Stromal cell of bone marrow (primary cell): ENCODE data around the gene DTNA.
A peak's percentile ranks its signal among the peaks of the same experiment; 100 is the strongest.
"Not testable (repeated sequence)": the region's sequence is repeated elsewhere in the genome, so short reads cannot be mapped to it uniquely, and the experiment has no call there.

Experiments used
- DNase-seq: peaks from one replicate; pipeline ENCODE4 v3.0.0-alpha.2; 2012; ENCODE audit warnings: low read depth

DTNA gene

DNA sequence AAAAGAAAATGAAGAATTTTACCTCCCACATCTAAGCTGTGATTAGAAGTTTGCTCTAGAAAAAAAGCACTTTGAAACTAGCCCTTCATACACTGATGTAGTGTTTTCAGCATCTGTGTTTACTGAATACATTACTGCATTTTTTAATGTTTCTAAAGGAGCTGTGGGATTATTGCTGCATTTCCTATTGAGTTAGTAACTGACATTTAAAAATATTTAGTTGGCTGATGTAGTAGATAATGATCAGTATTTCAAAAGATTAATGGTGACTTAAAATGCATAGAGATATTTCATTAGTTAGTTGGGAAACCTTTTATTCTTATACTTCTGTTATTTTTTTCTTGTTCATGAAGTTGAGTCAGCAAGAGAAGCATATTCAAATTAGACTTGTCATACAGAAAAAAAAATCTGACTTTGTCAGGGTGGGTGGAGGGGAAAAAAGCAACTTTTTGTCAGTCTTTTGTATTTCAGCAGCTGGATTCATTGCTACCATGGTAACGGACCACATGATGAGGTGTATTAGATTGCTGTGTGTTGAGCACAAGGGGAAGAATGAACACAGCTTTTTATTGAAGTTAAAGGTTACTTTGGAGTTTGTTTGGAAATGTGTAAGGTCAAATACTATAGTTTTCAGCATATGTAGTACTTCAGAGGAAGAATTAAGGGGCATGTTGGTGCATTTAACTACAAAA lies at the start of gene DTNA:
Gene DTNA (plus strand): TSS at position 549 of the 692 bp plus-strand sequence. CDS start 45,679 bp downstream, outside the sequence.
- peak; percentile 96 for DNase-seq

DNA sequence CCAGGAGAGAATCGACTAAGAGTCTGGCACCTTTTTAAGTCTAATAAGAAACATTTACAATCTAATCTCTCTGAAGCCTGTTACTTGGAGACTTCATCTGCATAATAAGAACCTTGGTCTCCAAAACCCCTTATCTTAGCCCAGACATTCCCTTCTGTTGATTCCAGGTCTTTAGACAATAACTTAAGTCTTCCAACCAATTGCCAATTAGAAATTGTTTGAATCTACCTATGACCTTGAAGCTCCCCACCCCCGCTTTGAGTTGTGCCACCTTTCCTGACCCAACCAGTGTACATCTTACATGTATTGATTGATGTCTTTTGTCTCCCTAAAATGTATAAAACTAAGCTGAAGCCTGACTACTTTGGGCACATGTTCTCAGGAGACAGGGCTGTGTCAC lies 49.5 kb upstream of the DTNA start:
- DNase-seq: no peak

DNA sequence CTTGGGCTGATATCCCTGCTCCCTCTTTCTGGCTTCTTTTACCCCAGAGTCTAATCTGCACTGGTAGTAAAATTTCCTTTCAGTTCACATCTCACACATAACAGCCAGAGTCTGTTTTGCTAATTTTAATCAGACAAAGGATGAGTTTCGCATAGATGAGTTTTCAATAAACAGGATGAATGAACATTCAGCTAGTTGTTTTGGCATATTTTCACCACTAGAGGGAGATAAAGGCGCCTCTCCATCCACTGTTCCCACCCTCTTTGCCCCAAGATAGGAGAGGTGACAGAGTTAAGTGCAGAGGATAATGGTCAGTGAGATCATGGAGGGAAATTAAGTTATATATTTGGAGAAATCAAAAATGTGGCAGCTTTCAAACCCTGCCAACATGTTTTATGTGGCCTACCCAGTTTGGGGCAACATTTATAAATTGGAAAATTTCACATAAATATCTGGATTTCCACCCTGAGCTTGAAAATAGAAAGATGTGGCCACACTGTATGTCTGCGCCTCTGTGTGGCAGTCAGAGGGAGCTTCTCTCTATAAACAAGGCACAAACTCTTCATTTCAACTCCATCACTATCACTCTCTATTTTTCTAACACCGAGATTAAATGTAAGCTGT lies 48.5 kb upstream of the DTNA start:
- DNase-seq: peak; percentile 30

DNA sequence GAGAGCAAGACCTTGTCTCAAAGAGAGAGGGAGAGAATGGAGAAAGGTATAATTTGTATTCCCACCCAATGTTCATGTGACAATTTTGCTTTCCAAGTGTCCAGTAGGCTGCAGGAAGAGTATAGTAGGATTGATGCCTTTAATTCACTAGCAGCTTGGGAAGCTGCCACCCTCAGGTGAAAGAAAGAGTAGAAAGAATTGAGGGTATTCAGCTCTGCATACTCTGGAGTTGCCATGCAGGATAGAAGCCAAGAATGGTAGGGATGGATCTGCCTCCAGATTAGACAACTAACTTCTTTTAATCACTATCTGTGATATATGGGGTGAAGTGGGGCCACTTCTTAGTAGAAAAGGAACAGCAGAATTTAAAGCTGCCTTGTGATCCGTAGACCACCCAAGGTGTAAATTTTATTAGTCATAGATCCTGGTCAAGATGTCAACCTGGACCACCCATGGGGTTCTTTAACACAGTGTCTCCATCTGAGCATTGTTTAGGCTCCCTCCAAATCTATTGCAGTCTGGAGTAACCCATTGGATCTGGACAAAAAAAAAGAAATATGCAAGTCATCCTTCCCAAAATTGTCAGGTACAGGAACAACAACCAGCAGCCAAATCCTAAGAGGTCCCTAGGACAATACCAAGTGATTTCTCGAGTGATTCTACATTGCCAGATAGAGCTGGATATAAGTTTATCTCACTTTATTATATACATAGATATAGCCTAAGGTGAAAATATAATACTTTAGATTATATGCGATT lies 33.1 kb upstream of the DTNA start:
- DNase-seq: no peak

DNA sequence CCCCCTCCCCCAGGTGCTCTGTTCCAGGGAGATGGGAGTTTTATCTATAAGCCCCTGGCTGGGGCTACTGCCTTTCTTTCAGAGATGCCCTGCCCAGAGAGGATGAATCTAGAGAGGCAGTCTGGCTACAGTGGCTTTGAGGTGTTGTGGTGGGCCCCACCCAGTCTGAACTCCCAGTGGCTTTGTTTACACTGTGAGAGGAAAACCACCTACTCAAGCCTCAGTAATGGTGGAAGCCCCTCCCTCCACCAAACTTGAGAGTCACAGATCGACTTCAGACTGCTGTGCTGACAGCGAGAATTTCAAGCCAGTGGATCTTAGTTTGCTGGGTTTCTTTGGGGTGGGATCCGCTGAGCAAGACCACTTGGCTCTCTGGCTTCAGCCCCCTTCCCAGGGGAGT lies 20.3 kb upstream of the DTNA start:
- DNase-seq: not testable (repeated sequence)

- DNase-seq: no peak
Measured at GRCh38 chr18:34691614-34692013, 18.5 kb upstream of the DTNA start.

DNA sequence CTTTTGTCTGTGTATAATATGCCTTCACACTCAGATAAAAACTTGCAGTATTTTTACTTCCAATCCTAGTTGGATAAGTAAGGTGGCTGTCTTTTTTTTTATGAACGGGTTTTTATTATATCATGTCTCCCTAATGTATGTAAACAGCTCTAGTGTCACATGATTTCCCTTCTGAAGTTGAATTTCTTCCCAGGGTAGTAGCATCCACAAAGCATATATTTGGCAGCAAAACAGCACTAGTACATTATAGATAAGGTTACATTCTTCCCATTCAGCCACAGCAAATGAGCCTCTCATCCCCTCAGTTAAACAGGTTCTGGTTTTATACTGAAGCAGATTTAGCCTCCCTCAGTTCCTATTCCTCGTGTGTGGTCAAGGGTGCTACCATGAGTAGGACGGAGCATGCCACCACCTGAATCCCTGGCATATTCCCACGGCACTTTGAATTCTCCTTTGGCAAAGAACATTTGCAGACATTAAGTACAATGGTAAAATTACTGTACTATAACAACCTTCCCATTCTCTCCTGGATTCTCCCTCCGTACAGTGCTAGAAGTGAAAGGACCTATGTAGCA lies 15.4 kb upstream of the DTNA start:
- no peak for DNase-seq

DNA sequence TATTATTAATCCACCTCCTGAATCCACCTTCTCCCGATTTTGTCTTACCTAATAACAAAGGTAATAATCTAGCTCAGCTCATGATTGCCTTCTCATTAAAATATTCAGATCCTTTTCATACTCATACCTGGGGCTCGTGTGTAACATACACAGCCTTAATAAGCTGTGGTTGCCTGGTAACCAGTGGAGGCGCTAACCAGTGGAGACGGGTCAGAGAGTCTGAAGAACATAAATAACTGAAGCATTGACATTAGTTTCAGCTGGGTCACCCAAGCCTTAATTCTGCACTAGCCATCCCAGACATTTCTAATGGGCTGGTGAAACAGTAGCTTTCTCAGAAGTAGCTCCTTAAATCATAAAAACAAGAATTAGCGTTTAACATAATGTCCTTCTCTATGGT lies 14.8 kb upstream of the DTNA start:
- no peak for DNase-seq

- DNase-seq: no peak
Measured at GRCh38 chr18:34696671-34697070, 13.4 kb upstream of the DTNA start.

- no peak for DNase-seq
Measured at GRCh38 chr18:34697233-34697632, 12.9 kb upstream of the DTNA start.

DNA sequence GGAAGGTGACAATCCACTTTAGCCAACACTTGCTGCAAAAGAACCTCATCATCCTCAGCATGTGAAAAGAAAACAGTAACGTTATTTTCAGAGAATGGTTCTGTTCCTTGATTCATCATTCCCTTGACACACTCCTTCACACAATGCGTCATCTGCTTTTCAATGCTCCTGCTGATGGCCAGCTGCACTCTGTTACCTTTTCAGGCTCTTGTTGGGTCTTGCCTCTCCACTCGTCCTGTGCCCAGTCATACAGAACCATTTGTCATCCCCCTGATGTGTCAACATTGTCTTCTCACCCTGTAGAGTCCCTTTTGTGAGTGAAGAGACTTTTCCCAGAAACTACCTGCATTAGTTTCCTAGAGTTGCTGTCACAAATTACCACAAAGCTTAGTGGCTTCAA lies 12.2 kb upstream of the DTNA start:
- no peak for DNase-seq

DNA sequence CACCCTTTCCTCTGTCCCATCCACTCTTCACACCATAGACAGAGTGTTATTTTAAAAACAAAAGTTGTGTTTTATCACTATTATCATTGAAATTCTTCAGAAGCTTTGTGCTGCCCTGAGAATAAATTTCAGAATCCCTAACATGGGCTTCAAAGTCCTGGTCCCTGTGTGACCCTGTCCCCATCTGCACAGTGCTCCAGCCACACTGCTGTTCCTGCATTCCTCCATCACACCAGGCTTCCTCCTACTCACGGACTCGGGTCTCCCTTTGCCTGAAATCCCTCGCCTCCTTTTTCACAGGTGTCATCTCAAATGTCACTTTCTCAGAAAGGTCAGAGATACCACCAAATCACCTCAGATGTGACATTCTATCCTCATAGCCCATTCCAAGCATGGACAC lies 8.2 kb upstream of the DTNA start:
- no peak for DNase-seq

DNA sequence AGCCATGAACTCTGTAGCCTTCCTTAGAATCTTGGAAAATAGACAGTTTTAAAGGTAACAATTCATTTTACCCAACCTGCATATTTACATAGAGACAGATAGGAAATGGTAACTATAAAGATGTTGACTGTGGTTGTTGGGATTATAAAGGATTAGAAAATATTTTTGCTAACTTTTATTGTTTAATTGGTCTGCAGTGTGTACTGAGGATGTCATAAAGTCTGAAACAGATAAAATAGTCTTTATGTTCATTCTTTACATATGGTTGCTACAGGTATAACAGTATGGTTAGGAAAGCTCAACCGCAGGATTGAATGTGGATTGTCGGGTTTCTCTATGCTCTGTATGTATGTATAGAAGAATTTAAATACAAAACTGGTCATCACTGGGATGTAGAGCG lies 7.3 kb upstream of the DTNA start:
- DNase-seq: no peak

DNA sequence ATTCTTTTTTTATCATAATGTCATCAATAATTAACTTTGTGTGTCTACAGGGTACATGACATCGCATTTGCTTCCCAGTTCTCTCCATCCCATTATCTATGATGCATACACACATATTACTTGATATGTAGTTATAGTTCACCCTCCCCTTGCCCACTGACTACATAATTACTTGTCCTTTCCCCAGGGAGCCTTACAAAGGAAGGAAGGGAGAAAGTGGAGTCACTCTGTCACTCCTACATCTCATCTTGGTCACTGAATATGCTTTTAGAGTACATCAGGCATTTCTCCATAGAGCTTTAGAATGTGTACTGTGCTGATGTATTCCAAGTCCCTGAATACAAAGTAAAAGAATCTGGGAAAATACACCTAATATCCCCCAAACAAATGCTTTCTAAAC lies 6.0 kb upstream of the DTNA start:
- no peak for DNase-seq

DNA sequence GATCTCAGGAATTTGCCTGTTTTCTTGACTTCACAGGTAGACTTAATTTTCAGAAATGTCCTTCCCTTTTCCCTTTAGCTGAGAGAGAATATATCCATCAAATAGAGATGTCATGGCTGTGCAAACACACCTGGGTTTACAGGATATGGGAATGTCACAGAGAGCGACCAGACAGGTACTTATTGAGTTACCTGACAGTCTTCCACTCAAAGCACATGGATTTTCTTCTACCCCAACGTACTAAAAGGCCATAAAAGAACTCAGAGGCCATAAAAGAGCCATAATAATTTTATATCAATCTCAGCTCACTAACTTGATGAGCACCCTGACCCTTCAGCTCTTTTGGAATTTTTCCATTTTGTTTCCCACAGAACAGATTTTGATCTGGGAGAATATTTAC lies 5.3 kb upstream of the DTNA start:
- DNase-seq: no peak

DNA sequence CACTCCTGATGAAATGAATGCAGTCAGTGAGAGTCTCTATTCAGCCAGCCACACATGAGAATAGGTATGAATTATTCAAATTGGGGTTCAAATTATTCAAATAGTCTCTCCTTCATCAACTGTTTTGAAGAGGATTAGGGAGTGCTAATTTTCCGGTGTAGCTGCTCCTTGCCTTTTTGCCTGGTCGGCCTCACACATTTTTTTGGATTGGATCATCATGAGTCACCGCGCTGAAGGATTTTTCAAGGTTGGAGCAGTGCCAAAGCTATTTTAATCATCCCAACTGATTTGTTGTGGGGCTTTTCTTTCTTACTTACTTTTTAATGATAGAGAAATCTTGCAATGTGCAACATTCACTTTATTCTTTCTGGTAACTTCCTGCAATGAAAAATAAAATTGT lies 2.4 kb upstream of the DTNA start:
- DNase-seq: peak; percentile 91

- peak; percentile 57 for DNase-seq
Measured at GRCh38 chr18:34709104-34709503, 994 bp upstream of the DTNA start.

- DNase-seq: no peak
Measured at GRCh38 chr18:34710458-34710914, 388 bp downstream of the DTNA start.

DNA sequence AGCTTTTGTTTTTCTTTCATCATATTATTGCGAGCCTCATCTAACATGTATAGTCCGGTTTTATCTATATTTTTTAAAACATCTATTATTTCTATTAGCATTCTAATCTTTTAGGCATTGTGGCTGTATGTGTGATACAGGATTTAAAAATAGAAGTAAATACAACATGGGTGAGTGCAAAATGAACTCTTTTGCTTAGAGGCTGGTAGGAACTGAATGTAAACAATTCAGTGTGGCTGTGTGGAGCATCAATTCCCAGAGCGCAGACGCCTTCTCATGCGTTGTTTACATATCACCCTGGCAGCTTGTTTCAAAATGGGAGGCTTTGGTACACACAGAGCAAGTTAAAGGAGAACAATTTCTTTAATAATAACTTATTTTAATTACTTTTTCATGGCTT lies 836 bp downstream of the DTNA start:
- DNase-seq: no peak

DNA sequence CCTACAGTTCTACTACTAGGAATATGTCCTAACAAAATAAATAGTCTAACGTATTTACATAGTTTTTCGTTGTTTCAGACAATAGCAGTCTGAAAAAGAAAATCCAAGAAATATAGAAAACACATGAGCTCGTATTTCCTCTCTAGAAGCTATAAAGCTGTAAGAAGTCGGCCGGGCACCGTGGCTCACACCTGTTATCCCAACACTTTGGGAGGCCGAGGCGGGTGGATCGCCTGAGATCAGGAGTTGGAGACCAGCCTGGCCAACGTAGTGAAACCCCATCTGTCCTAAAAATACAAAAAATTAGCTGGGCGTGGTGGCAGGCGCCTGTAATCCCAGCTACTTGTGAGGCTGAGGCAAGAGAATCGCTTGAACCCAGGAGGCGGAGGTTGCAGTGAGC lies 6.0 kb downstream of the DTNA start:
- DNase-seq: not testable (repeated sequence)

- DNase-seq: no peak
Measured at GRCh38 chr18:34718610-34719009, 8.5 kb downstream of the DTNA start.

DNA sequence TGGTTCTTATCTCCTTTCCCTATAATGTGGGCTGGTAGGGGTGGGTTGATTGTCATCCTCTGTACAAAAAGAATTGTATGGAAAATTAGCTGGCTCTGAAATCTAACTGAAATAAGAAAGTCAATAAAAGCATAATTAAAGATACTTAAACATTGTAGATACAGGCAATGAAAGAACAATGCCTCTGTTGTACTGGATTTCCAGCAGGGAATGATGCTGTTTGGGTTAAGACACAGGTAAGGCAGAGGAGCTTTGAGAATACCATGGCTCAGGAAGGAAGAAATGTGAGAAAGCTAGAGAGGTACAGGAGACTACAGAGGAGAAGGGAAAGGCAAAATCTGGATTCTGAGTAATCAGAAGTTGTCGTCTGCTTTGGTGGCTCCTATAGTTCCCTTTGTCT lies 10.1 kb downstream of the DTNA start:
- DNase-seq: no peak

- no peak for DNase-seq
Measured at GRCh38 chr18:34723143-34723542, 13.0 kb downstream of the DTNA start.
